Mononuclear cell (primary cell): ENCODE measurements around the gene CRACR2A. TPM values are rescaled to one million over a fixed set of nuclear protein-coding genes. Genes with fewer than 3 reads are reported as not detected.

Source experiments
- H3K27me3 ChIP-seq: 2 replicates; pipeline ENCODE4 v1.6.0; 2011; ENCODE audit warnings: low read length, control low read depth; ENCODE audit not compliant: insufficient read depth
- H3K4me1 ChIP-seq: 2 replicates; pipeline ENCODE4 v1.5.1; 2011; ENCODE audit warnings: mild to moderate bottlenecking, low read length, control low read depth; ENCODE audit not compliant: insufficient read depth
- H3K4me3 ChIP-seq: 2 replicates; pipeline ENCODE4 v1.5.1; 2011; ENCODE audit warnings: mild to moderate bottlenecking, low read length, moderate library complexity
- H3K9me3 ChIP-seq: 2 replicates; pipeline ENCODE4 v1.5.1; 2011; ENCODE audit warnings: low read depth, mild to moderate bottlenecking, control low read depth, low read length
- total RNA-seq: library from RNA; depleted of rRNA; stranded (reverse); fragments of >200 nt; gene quantifications from one replicate; pipeline ENCODE4 v1.2.3, GENCODE V29; 2012

CRACR2A gene
- total RNA-seq, 1 donor = 18.4 TPM

DNA sequence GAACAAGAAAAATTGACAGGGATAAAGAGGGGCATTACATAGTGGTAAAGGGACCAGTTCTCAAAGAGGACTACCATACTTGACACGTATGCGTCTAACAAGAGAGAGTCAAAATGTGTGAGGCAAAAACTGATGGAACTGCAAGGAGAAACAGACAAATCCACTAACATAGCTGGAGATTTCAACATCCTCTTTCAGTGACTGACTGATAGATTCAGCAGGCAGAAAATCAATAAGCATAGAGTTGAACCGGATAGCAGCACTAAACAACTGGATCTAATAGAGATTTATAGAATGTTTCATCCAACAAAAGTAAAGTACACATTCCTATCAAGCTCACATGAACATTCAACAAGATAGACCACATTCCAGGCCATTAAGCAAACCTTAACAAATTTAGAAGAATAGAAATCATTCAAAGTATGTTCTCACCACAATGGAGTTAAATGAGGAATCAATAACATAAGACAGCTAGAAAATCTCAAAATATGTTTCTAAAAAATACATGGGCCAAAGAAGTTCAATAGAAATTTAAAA, 16.1 kb upstream of the CRACR2A start:
- H3K4me3 ChIP-seq = no peak overlapping the region

GRCh38 chr12:3761116-3761735, 8.3 kb upstream of the CRACR2A start:
- H3K9me3 ChIP-seq = no peaks in the 10 kb centered on the region
- no peaks in the 10 kb centered on the region for H3K27me3 ChIP-seq
- H3K4me1 ChIP-seq = no peaks in the 10 kb centered on the region
- H3K4me3 ChIP-seq = no peak overlapping the region

More for the DNA sequence above, 16.1 kb upstream of the CRACR2A start:
- H3K4me1 ChIP-seq = no peaks in the 10 kb centered on the region
- H3K9me3 ChIP-seq = no peaks in the 10 kb centered on the region
- H3K27me3 ChIP-seq = no peaks in the 10 kb centered on the region

DNA sequence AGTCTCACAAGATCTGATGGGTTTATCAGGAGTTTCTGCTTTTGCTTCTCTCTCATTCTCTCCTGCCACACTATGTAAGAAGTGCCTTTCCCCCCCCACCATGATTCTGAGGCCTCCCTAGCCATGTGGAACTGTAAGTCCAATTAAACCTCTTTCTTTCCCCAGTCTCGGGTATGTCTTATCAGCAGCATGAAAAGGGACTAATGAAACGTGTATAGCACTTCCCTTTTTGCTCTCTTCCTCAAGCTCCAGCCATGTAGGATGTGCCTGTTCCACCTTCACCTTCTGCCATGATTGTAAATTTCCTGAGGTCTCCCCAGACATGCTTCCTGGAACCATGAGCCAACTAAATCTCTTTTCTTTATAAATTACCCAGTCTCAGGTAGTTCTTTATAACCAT, 7.0 kb upstream of the CRACR2A start:
- Histone ChIP-seq H3K9me3 (no peaks in the 10 kb centered on the region), H3K4me1 (peaks cover under 1% of the 10 kb centered on the region)

DNA sequence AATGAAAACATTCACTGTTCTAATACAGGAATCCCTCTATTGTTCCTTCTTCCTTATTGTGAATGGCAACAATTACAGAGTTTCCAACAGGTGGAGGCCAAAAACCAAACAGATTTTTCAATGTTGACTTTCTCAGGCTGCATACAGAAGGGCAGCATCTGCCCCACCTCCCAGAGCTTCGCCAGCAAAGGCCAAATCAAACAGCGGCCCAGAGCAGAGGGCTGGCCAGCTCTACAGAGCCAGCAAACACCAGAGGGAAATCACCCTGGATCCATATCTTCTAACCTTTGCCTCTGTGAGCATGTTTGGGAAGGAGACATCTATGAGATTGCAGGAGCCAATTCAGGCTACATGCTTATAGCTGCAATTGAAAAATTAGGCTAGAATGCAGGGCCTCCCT, 4.4 kb upstream of the CRACR2A start:
- no peak overlapping the region for H3K4me3 ChIP-seq
- H3K27me3 ChIP-seq = no peaks in the 10 kb centered on the region
- H3K4me1 ChIP-seq = peaks cover 18% of the 10 kb centered on the region
- H3K9me3 ChIP-seq = no peaks in the 10 kb centered on the region

More for the DNA sequence above, 7.0 kb upstream of the CRACR2A start:
- Histone ChIP-seq H3K27me3 (no peaks in the 10 kb centered on the region), H3K4me3 (no peak overlapping the region)

GRCh38 chr12:3755898-3756297, 3.0 kb upstream of the CRACR2A start:
- H3K4me1 ChIP-seq = peaks cover 32% of the 10 kb centered on the region
- no peaks in the 10 kb centered on the region for H3K9me3 ChIP-seq
- H3K4me3 ChIP-seq = no peak overlapping the region
- H3K27me3 ChIP-seq = no peaks in the 10 kb centered on the region

DNA sequence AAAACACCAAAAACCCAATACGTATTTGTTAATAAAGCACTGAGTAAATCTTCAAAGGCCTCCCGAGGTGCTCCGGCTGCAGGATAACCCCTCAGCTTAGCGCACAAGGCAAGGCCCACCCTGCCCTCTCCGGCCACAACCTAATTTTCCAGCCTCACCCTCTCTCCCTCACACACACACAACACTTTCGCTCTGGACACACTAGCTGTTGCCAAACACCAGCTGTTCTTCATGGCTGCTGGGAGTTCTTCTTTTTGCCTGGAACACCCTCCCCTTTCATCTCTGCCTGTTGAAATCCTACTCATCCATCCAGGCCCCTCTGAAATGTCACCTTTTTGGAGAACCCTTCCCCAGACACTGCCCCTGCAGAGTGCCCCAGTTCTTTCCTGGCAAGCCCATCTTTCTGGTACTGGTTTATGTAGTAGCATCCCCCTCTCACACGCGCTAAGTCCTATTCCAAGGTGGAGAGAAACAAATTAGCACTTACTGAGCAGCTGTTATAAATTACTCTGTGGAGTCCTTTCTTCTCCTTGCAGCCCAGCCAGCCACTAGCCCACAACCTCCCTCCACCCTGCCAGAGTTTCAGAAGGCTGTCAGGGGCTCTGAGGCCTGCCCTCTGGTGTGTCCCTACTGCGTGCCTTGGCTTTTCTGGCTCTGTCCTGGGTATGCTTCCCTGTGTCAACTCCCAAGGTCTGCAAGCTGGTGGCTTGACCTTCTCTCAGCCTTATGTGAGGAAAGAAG, 805 bp upstream of the CRACR2A start:
- peak overlapping the region; percentile 63 for H3K4me3 ChIP-seq
- H3K27me3 ChIP-seq = no peaks in the 10 kb centered on the region
- no peaks in the 10 kb centered on the region for H3K9me3 ChIP-seq
- peaks cover 48% of the 10 kb centered on the region for H3K4me1 ChIP-seq

DNA sequence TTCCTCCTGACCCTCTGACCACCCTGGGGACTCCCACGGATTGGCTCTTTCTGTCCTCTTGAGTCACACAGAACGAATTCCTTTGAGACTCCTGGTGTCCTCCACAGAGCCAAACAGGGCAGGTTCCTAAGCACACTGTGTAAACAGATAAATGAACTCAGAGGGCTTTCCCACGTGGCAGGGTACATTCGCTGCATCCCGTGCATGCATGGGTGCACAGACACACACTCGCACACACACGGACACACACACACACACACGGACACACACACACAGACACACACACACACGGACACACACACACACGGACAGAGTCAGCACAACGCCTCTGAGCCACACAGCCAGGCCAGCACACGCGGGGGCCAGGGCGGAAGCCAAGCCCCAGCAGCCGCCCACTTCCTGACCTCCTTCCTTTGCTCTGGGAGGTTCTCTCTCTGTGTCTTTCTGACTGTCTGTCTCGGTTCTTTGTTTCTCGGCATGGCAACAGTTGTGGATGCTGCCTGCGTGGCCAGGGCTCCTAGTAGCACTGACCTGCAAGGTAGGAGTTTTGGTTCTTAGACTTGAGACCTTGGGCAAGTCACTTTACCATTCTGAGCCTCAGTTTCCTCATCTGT, 706 bp downstream of the CRACR2A start:
- Histone ChIP-seq H3K9me3 (no peaks in the 10 kb centered on the region), H3K27me3 (no peaks in the 10 kb centered on the region), H3K4me1 (peaks cover 59% of the 10 kb centered on the region), H3K4me3 (peak overlapping the region; percentile 63)

DNA sequence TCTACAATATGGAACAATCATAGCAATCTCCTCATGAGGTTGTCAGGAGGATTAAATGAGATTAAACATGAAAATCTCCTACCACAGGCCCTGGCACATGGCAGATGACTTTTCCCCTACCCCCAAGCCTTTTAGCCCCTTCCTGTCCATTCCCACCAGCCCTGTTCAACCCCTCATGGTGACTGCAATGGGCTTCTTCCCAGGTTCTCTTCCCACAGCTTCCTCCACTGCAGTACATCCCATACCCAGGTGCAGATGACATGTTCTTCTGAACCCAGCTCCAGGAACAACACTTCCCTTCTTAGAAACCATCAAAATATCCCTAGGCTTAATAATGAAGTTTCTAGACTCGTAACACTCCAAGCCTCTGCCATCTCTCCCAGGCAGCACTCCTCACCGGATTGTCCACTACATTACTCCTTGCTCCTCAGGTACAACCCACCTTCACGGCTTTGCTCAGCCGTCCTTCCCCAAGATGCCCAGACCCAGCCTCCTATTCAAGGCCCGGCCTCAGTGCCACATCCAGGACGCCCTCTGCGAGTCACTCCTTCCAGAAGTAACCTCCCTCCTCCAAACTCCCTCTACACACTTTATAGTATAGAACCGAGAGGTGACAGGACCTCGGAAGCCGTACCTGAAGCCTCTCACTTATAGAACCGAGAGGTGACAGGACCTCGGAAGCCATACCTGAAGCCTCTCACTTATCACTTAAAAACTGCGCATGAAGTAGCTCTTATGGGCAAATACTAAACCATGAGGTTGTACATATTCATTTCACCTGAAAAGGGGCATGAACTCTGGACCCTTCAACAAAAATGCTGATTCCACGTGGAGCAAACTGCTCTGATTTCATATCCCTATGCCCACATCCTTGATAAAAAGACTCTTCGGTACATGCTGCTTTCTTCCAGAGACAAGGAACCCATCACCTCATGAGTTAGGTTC, 1.5 kb downstream of the CRACR2A start:
- Histone ChIP-seq H3K4me3 (peak overlapping the region; percentile 63), H3K27me3 (no peaks in the 10 kb centered on the region), H3K4me1 (peaks cover 61% of the 10 kb centered on the region)

DNA sequence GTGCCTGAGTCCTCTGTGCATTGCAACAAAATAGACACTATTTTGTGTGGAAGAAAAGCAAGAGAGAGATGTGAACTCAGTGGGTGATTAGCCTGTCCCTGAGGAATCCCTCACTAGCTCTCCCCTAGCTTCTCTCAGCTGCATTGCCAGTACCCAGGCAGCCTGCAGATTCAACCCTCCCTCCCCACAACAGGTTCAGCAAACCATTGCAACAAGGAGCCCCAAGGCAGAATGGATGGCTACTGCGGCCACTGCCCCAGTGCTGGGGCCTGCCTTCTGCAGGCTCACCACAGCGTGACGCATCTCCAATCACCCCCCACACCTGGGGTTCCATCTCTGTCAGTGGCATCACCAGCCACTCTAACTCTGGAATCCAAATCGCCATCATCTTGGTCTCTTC, 2.3 kb downstream of the CRACR2A start:
- Histone ChIP-seq H3K27me3 (no peaks in the 10 kb centered on the region), H3K4me1 (peaks cover 61% of the 10 kb centered on the region), H3K4me3 (no peak overlapping the region), H3K9me3 (no peaks in the 10 kb centered on the region)

More for the DNA sequence above, 1.5 kb downstream of the CRACR2A start:
- H3K9me3 ChIP-seq = no peaks in the 10 kb centered on the region

DNA sequence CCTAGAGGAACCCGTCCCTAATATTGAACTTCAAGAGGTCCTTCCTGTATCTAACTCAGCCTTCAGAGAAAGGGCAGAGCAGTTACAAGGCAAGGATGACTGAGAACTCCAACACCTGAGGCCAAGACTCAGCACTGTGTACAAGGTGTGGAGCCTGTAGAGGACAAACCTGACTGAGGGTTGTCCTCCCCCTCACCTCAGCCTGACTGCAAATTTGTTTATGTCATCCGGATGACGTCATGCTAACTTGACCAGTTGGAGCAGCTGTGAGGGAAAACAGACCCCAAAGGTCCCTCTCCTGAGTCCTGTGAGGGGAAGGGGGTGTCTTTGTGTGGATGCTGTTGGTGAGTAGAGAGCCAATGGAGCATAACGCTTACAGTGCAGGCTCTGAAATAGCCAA, 4.3 kb downstream of the CRACR2A start:
- H3K4me3 ChIP-seq = no peak overlapping the region
- no peaks in the 10 kb centered on the region for H3K27me3 ChIP-seq
- peaks cover 64% of the 10 kb centered on the region for H3K4me1 ChIP-seq
- H3K9me3 ChIP-seq = no peaks in the 10 kb centered on the region

GRCh38 chr12:3747976-3748619, 4.8 kb downstream of the CRACR2A start:
- Histone ChIP-seq H3K4me1 (peaks cover 65% of the 10 kb centered on the region), H3K9me3 (no peaks in the 10 kb centered on the region), H3K4me3 (no peak overlapping the region), H3K27me3 (no peaks in the 10 kb centered on the region)

- Histone ChIP-seq H3K9me3 (no peaks in the 10 kb centered on the region), H3K4me3 (no peak overlapping the region), H3K27me3 (no peaks in the 10 kb centered on the region), H3K4me1 (peaks cover 65% of the 10 kb centered on the region)
Measured at GRCh38 chr12:3747543-3747942, 5.4 kb downstream of the CRACR2A start.

DNA sequence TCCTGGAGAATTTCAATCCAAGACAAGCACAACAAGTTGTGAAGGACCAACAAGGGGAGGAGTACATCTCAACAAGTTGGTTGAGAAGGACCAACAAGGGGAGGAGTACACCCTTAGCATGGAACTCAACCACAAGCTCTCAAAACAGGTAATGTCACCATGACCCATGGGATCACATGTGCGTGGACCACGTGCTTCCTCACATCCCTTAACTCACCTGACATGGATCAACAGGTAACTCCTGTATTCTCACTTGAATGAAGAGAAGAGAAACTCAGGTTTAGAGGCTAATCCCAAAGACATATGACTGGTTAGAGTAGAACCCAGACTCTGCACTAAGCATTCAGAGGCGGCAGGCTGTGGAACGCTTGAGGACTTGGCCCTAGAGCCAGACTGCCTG, 6.2 kb downstream of the CRACR2A start:
- Histone ChIP-seq H3K27me3 (no peaks in the 10 kb centered on the region), H3K4me3 (no peak overlapping the region), H3K4me1 (peaks cover 57% of the 10 kb centered on the region), H3K9me3 (no peaks in the 10 kb centered on the region)

- H3K9me3 ChIP-seq = no peaks in the 10 kb centered on the region
- H3K27me3 ChIP-seq = no peaks in the 10 kb centered on the region
- no peak overlapping the region for H3K4me3 ChIP-seq
- H3K4me1 ChIP-seq = peaks cover 41% of the 10 kb centered on the region
Measured at GRCh38 chr12:3745152-3745551, 7.8 kb downstream of the CRACR2A start.
